Pancreas (tissue), 10 donors: ENCODE results near the gene YBX2. TPM values are rescaled to one million over a fixed set of nuclear protein-coding genes. Genes with fewer than 3 reads are reported as not detected.
"Not testable (repeated sequence)": the region's sequence is repeated elsewhere in the genome, so short reads cannot be mapped to it uniquely, and the experiment has no call there.

Experiments
- ATAC-seq, 4 donors: fragments of 200-7000 bp; cut with Tn5 transposase; one replicate each; pipeline versions ENCODE4 v1.8.0 to v1.9.1; 2020; ENCODE audit warnings: mild to moderate bottlenecking in 4 of 4, moderate library complexity in 4 of 4
- DNase-seq, 6 donors: peaks; one replicate each; pipeline ENCODE4 v3.0.0-alpha.2; 2020
- FAIRE-seq: peaks from 2 replicates; lab custom pipeline; 2012; peaks lifted over from hg19 to GRCh38; lab: Jason Lieb, UNC
- H3K27ac ChIP-seq, 4 donors: fragments of 200-600 bp; sonication (generic); 1 replicate in 3 of 4; 2 replicates in 1 of 4; pipeline versions ENCODE4 v1.5.0 to v1.8.0; 2020
- H3K27me3 ChIP-seq, 4 donors: fragments of 200-600 bp; one replicate each; pipeline ENCODE4 v1.8.0; 2021
- H3K36me3 ChIP-seq, 3 donors: fragments of 200-600 bp; sonication (generic) in 1 of 3; one replicate each; pipeline versions ENCODE4 v1.5.0 to v1.8.0; 2020 to 2021
- H3K4me1 ChIP-seq, 3 donors: fragments of 200-600 bp; one replicate each; pipeline ENCODE4 v1.8.0; 2021
- H3K4me3 ChIP-seq, 4 donors: fragments of 200-600 bp; sonication (generic) in 2 of 4; one replicate each; pipeline versions ENCODE4 v1.5.0 to v1.8.0; 2020 to 2021
- H3K9me3 ChIP-seq, 4 donors: fragments of 200-600 bp; one replicate each; pipeline ENCODE4 v1.8.0; 2021
- WGBS, 2 donors: extraction: QIAGEN DNeasy Blood & Tissue Kit; methylation state at CpG; one replicate each; pipeline ENCODE4 v1.1.7; 2013; 5-methylcytosine and 5-hydroxymethylcytosine counted together
- intact Hi-C, 3 donors: fragments of 100-400 bp; cut with DNase I; formaldehyde crosslinking; loops; one replicate each; pipeline versions ENCODE4 v1.11.1 to v1.14.2; 2022
- polyA plus RNA-seq, 2 donors: library from polyadenylated mRNA; stranded (reverse); fragments of 200-250 nt; gene quantifications; one replicate each; pipeline ENCODE4 v1.2.3, GENCODE V29; 2013
- total RNA-seq, 6 donors: library from RNA; stranded (reverse); fragmentation: NEBNext Ultra II Directional in 4 of 6; extraction: Animal tissue kit (Norgen Biotek cat#: 25700) in 4 of 6; gene quantifications; one replicate each; pipeline versions ENCODE4 v1.2.1 to v1.2.4, GENCODE V29; 2021 to 2023
- TF ChIP-seq, protein P1 (sequence below), 4 donors: fragments of 200-600 bp; sonication (generic) in 3 of 4; IDR thresholded peaks; one replicate each; pipeline versions ENCODE4 v1.5.0 to v1.8.0; 2021; ENCODE audit warnings: antibody characterized with exemption in 4 of 4
- donor health status: healthy with polysubstance abuse.
- donor health status: DM: no; HTN: no; CAD: no; lungs with moderate emphysema.
- donor health status: DM: no; HTN: no; CAD: no.
- donor health status: control.
- donor health status: control.
- donor health status: Bipolar disorder and iron deficiency.
- donor health status: DM: yes; HTN: yes; CAD: no.
- donor health status: DM: no; HTN: no; CAD: no.
- donor health status: DM: no; HTN: no; CAD: no.
- donor health status: DM: yes; HTN: yes; CAD: no.

YBX2 gene
- total and polyA plus RNA-seq, 8 donors, result 0.12 to 1.2 (median 0.41) TPM

DNA sequence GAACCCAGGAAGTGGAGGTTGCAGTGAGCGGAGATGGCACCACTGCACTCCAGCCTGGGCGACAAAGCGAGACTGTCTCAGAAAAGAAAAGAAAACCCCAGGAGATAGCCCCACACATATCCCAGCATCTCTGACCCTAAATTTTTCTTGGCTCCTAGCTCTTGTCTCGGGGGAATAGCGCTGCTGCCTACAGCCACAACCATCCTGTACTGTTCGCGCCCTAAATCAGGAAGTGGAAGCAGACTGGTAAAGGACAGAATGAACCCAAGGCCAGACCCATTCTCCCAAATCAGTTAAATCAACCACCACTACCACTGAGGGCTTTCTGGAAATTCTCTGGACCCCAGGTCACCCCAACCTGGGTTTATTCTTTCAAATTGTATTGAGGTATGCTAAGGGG is 44.6 kb downstream of the YBX2 start:
- Histone ChIP-seq H3K4me1 (peaks cover 8 to 27% (median 11%) of the 10 kb centered on the region in 3 donors), H3K9me3 (no peaks in the 10 kb centered on the region), H3K4me3 (peak overlapping the region in 3 of 4 donors; percentile 86 to 97 (median 95)), H3K27me3 (no peaks in the 10 kb centered on the region), H3K27ac (peak overlapping the region in 1 of 4 donors; percentile 12), H3K36me3 (peaks cover 0 to 7% (median 0%) of the 10 kb centered on the region in 3 donors)
- DNase-seq, result no peak
- ATAC-seq, result no peak
- intact Hi-C loops, result no loop called here
- WGBS, 2 donors, result 83 to 86% methylated on average over 7 of the region's 7 CpGs
- TF ChIP-seq, protein P1, sequence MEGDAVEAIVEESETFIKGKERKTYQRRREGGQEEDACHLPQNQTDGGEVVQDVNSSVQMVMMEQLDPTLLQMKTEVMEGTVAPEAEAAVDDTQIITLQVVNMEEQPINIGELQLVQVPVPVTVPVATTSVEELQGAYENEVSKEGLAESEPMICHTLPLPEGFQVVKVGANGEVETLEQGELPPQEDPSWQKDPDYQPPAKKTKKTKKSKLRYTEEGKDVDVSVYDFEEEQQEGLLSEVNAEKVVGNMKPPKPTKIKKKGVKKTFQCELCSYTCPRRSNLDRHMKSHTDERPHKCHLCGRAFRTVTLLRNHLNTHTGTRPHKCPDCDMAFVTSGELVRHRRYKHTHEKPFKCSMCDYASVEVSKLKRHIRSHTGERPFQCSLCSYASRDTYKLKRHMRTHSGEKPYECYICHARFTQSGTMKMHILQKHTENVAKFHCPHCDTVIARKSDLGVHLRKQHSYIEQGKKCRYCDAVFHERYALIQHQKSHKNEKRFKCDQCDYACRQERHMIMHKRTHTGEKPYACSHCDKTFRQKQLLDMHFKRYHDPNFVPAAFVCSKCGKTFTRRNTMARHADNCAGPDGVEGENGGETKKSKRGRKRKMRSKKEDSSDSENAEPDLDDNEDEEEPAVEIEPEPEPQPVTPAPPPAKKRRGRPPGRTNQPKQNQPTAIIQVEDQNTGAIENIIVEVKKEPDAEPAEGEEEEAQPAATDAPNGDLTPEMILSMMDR (IDR thresholded peaks at IDR 0.05), result no peak
- no peak for FAIRE-seq

- no peaks in the 10 kb centered on the region for H3K9me3 ChIP-seq
- H3K27me3 ChIP-seq, result no peaks in the 10 kb centered on the region
- no peak for ATAC-seq
- 71 to 77% methylated on average over 6 of the region's 6 CpGs for WGBS, 2 donors
- DNase-seq, result no peak
- FAIRE-seq, result no peak
- intact Hi-C loops, result no loop called here
- H3K4me1 ChIP-seq, result peaks cover 8 to 27% (median 11%) of the 10 kb centered on the region in 3 donors
- peaks cover 0 to 4% (median 0%) of the 10 kb centered on the region in 3 donors for H3K36me3 ChIP-seq
- TF ChIP-seq, protein P1 (IDR thresholded peaks at IDR 0.05), result no peak
- H3K4me3 ChIP-seq, result no peak overlapping the region
- H3K27ac ChIP-seq, result no peak overlapping the region
Observed at GRCh38 chr17:7249214-7249613, 45.2 kb downstream of the YBX2 start.

DNA sequence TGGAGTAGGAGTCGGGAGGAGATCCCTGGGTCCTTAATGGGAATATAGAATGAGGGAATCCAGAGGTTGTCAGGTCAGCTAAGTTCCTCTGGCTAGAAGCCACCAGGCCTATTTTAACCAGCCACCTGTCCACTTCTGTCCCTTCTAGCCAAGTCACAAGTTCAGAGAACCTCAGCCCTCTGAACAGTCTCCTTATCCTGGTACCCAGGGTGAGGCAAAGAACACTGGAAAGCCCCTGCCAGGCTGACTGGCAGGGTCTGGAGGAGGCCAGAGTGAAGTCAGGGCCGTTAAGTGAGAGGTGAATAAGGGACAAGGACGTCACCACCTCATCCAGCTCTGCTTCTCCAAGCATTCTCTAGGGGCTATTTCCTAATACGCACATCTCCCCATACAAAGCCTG is 45.6 kb downstream of the YBX2 start:
- Histone ChIP-seq H3K27ac (no peak overlapping the region), H3K9me3 (no peaks in the 10 kb centered on the region), H3K36me3 (peaks cover 0 to 4% (median 0%) of the 10 kb centered on the region in 3 donors), H3K4me3 (no peak overlapping the region), H3K27me3 (no peaks in the 10 kb centered on the region), H3K4me1 (peaks cover 8 to 30% (median 11%) of the 10 kb centered on the region in 3 donors)
- DNase-seq, result no peak
- TF ChIP-seq, protein P1 (IDR thresholded peaks at IDR 0.05), result no peak
- WGBS, 2 donors, result 55 to 65% methylated on average over 4 of the region's 4 CpGs
- no peak for ATAC-seq
- no peak for FAIRE-seq
- intact Hi-C loops, result no loop called here

- TF ChIP-seq, protein P1 (IDR thresholded peaks at IDR 0.05), result no peak
- FAIRE-seq (no peak), ATAC-seq (no peak), DNase-seq (no peak)
- no peak overlapping the region for H3K4me3 ChIP-seq
- no peaks in the 10 kb centered on the region for H3K27me3 ChIP-seq
- no peak overlapping the region for H3K27ac ChIP-seq
- intact Hi-C loops, result no loop called here
- H3K9me3 ChIP-seq, result no peaks in the 10 kb centered on the region
- H3K36me3 ChIP-seq, result peaks cover 0 to 4% (median 0%) of the 10 kb centered on the region in 3 donors
- H3K4me1 ChIP-seq, result peaks cover 6 to 23% (median 8%) of the 10 kb centered on the region in 3 donors
- 81 to 88% methylated on average over 5 of the region's 5 CpGs for WGBS, 2 donors
Observed at GRCh38 chr17:7246779-7247178, 47.7 kb downstream of the YBX2 start.

- H3K36me3 ChIP-seq, H3K27me3 ChIP-seq, intact Hi-C loops, ATAC-seq, H3K9me3 ChIP-seq, FAIRE-seq: not testable (repeated sequence)
- DNase-seq, result peak in 1 of 6 donors; percentile 37
- WGBS, 2 donors, result 53 to 67% methylated on average over 10 of the region's 10 CpGs
- Histone ChIP-seq H3K4me3 (peak overlapping the region in 2 of 4 donors; percentile 64 to 72), H3K4me1 (peaks cover 14 to 21% (median 16%) of the 10 kb centered on the region in 3 donors), H3K27ac (peak overlapping the region in 3 of 4 donors; percentile 94 to 99 (median 97))
Observed at GRCh38 chr17:7243838-7244237, 50.6 kb downstream of the YBX2 start.
